Right lobe of liver (tissue), 6 donors: ENCODE results near the gene WNT7A. TPM values are rescaled to one million over a fixed set of nuclear protein-coding genes. Genes with fewer than 3 reads are reported as not detected.
A peak's percentile ranks its signal among the peaks of the same experiment; 100 is the strongest.

Experiments
- ATAC-seq, 4 donors: fragments of 200-7000 bp; cut with Tn5 transposase; one replicate each; pipeline ENCODE4 v1.9.1; 2020; ENCODE audit warnings: mild to moderate bottlenecking in 4 of 4, moderate library complexity in 4 of 4
- DNase-seq, 3 donors: peaks; one replicate each; pipeline ENCODE4 v3.0.0-alpha.2; 2020
- H3K27ac ChIP-seq, 3 donors: fragments of 200-600 bp; one replicate each; pipeline ENCODE4 v1.8.0; 2022
- H3K27me3 ChIP-seq, 2 donors: fragments of 200-600 bp; one replicate each; pipeline ENCODE4 v1.8.0; 2022
- H3K36me3 ChIP-seq, 4 donors: fragments of 200-600 bp; sonication (generic) in 1 of 4; one replicate each; pipeline versions ENCODE4 v1.5.1 to v1.8.0; 2017 to 2022; ENCODE audit warnings: control low read depth in 1 of 4
- H3K4me1 ChIP-seq, 4 donors: fragments of 200-600 bp; sonication (generic) in 1 of 4; one replicate each; pipeline versions ENCODE4 v1.5.1 to v1.8.0; 2017 to 2022; ENCODE audit warnings: control low read depth in 1 of 4
- H3K4me3 ChIP-seq, 3 donors: fragments of 200-600 bp; one replicate each; pipeline ENCODE4 v1.8.0; 2022
- H3K9me3 ChIP-seq, 4 donors: fragments of 200-600 bp; sonication (generic) in 1 of 4; one replicate each; pipeline versions ENCODE4 v1.5.1 to v1.8.0; 2017 to 2022; ENCODE audit warnings: control low read depth in 1 of 4
- POLR2A ChIP-seq: fragments of 450-650 bp; IDR thresholded peaks from one replicate; pipeline ENCODE4 v1.6.1; 2017; ENCODE audit warnings: antibody characterized with exemption, mild to moderate bottlenecking
- WGBS: methylation state at CpG from one replicate; pipeline ENCODE4 v1.1.6; 2018; ENCODE audit warnings: low coverage, low lambda C conversion rate; ENCODE audit not compliant: insufficient coverage; ENCODE audit errors: missing lambda C conversion rate; 5-methylcytosine and 5-hydroxymethylcytosine counted together
- intact Hi-C, 2 donors: fragments of 100-400 bp; cut with DNase I; formaldehyde crosslinking; loops; one replicate each; pipeline versions ENCODE4 v1.11.2 to v1.14.1; 2022
- total RNA-seq, 6 experiments: library from RNA; depleted of rRNA in 2 of 6; stranded (reverse); fragments of >200 nt in 2 of 6; fragmentation: NEBNext Ultra II Directional in 3 of 6; extraction: Animal tissue kit (Norgen Biotek cat#: 25700) in 3 of 6; gene quantifications; one replicate each; pipeline versions ENCODE4 v1.1.0 to v1.2.4, GENCODE V29; 2016 to 2023
- TF ChIP-seq, protein P1 (sequence below), 4 donors: fragments of 200-600 bp in 3 of 4; fragments of 450-650 bp in 1 of 4; IDR thresholded peaks; one replicate each; pipeline versions ENCODE4 v1.5.1 to v1.8.0; 2016 to 2022; ENCODE audit warnings: antibody characterized with exemption in 4 of 4, mild to moderate bottlenecking in 2 of 4
- donor health status: DM: no; HTN: yes; CAD: no.
- donor health status: DM: no; HTN: no; CAD: no.
- donor health status: DM: no; HTN: no; CAD: no.
- donor health status: DM: no; HTN: yes; CAD: no.
- donor health status: DM: no; HTN: yes; CAD: no.

WNT7A gene
- total RNA-seq, 6 experiments from 2014 or later: not detected

DNA sequence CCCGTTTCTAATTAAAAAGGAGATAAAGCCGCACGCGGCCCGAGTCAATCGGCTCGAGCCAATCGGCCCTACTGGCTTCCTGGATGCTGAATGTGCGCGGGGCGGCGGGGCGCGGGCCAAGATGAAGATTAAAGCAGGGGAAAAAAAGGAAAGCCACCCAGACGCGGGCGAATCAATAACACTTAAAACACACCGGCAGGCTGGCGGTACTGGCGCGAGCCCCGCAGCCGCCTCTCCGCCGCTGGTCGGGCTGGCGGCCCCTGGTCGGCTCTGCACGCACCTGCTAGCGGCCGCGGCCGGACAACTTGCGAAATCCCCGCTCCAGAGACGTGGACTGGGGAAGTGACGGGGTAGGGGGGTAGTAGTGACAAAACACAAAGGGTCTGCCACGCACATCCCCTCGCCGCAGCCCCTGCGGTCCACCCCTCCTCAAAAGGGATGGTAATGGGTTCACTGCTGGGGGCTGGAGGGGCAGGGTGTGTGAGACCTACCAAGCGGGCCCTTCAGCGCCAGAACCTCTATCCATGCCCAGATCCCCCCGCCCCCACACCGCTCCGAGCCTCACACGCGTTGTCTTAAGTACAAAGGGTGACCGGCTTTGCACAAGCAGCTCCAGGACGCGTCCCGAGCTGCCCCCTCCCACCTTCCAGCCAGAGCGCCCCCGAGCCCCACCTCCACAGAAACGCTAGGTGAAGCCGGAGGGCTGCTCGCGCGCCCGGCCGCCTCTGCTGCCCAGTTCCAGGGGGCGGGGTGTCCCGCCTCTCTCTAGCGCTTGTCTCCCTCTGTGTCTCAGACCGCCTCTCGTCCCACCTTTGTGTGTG is 1.4 kb downstream of the WNT7A start:
- Histone ChIP-seq H3K27me3 (peaks cover 16 to 32% of the 10 kb centered on the region in 2 donors), H3K36me3 (no peaks in the 10 kb centered on the region), H3K9me3 (no peaks in the 10 kb centered on the region), H3K4me1 (peaks cover 0 to 10% (median 0%) of the 10 kb centered on the region in 4 donors), H3K4me3 (no peak overlapping the region), H3K27ac (no peak overlapping the region)
- intact Hi-C loops: no loop called here
- under 1% methylated on average over 12 of the region's 66 CpGs for WGBS
- TF ChIP-seq, protein P1, sequence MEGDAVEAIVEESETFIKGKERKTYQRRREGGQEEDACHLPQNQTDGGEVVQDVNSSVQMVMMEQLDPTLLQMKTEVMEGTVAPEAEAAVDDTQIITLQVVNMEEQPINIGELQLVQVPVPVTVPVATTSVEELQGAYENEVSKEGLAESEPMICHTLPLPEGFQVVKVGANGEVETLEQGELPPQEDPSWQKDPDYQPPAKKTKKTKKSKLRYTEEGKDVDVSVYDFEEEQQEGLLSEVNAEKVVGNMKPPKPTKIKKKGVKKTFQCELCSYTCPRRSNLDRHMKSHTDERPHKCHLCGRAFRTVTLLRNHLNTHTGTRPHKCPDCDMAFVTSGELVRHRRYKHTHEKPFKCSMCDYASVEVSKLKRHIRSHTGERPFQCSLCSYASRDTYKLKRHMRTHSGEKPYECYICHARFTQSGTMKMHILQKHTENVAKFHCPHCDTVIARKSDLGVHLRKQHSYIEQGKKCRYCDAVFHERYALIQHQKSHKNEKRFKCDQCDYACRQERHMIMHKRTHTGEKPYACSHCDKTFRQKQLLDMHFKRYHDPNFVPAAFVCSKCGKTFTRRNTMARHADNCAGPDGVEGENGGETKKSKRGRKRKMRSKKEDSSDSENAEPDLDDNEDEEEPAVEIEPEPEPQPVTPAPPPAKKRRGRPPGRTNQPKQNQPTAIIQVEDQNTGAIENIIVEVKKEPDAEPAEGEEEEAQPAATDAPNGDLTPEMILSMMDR (IDR thresholded peaks at IDR 0.05): no peak
- no peak for TF ChIP-seq POLR2A
- DNase-seq (no peak), ATAC-seq (peak in 2 of 4 donors; percentile 20 to 45)

DNA sequence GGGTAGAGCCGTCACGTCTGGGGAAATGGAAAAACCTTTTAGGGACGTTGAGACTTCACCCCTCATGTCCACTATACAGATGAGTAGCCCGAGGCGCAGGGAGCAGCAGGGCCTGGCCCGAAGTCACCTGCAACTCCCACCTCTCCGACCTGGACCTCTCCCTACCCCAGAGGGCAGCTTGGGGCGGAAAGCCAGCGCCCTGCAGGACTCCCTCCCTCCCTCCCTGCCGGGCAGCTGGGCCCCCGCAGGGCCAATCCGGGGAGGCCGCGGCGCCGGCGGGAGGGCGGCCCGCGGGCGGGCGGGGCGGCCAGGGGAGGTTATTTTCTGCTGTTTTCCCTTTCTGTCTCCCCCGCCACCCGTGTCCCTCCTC is 2.0 kb downstream of the WNT7A start:
- Histone ChIP-seq H3K9me3 (no peaks in the 10 kb centered on the region), H3K27ac (no peak overlapping the region), H3K36me3 (no peaks in the 10 kb centered on the region), H3K4me1 (peaks cover 0 to 10% (median 0%) of the 10 kb centered on the region in 4 donors), H3K4me3 (no peak overlapping the region), H3K27me3 (peaks cover 16 to 32% of the 10 kb centered on the region in 2 donors)
- no peak for TF ChIP-seq POLR2A
- TF ChIP-seq, protein P1 (IDR thresholded peaks at IDR 0.05): no peak
- intact Hi-C loops: no loop called here
- no peak for DNase-seq
- no peak for ATAC-seq
- 4% methylated on average over 9 of the region's 25 CpGs for WGBS

DNA sequence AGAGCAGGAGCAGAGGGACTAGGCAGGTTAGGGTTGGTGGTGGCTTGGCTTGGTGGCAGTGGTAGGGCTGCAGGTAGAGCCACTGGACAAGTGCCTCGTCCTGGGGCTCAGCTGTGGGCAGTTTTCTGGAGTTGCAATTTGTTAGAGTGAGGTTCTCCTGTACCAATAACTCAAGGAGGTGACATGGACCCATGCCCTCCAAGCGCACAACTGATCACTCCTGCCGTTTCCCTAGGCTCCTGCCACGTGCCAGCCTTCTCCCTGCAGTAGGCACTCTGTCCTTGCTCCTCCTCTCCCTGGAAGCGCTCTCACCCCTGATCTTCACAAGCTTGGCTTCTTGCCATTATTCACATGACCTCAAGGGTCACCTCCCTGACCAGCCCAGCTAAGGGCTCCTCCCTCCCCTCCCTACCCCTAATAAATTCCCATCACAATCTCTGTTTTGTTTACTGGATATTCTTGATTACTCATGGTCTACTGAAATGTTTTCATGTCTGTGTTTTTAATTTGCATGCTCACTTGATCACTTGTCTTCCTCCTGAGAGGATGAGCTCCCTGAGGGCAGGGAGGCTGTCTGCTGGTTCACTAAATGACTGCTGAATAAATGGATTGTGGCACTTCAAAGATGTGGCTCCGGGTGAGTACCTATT is 3.3 kb downstream of the WNT7A start:
- H3K27me3 ChIP-seq: peaks cover 16 to 32% of the 10 kb centered on the region in 2 donors
- no peak overlapping the region for H3K27ac ChIP-seq
- ATAC-seq: peak in 1 of 4 donors; percentile 20
- TF ChIP-seq POLR2A: no peak
- TF ChIP-seq, protein P1 (IDR thresholded peaks at IDR 0.05): no peak
- no peaks in the 10 kb centered on the region for H3K9me3 ChIP-seq
- 52% methylated on average over 3 of the region's 6 CpGs for WGBS
- peaks cover 0 to 10% (median 0%) of the 10 kb centered on the region in 4 donors for H3K4me1 ChIP-seq
- no peaks in the 10 kb centered on the region for H3K36me3 ChIP-seq
- intact Hi-C loops: no loop called here
- no peak for DNase-seq
- H3K4me3 ChIP-seq: no peak overlapping the region

DNA sequence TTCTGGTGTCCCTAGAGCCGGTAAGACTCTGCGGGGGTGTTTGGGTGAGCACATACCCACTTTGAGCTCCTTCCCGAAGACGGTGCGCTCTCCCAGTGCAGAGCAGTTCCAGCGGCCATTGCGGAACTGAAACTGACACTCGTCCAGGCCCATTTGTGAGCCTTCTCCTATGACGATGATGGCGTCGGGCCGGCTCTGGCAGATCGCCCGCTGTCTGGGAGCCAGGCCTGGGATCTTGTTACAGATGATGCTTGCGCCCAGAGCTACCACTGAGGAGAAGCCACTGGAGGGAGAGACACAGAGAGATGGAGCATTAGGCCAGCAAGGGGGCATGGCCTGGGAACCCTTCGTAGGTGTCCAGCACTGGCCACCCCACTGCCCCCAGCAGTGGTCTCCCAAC is 5.0 kb downstream of the WNT7A start:
- peaks cover 6 to 21% of the 10 kb centered on the region in 2 donors for H3K27me3 ChIP-seq
- TF ChIP-seq POLR2A: no peak
- TF ChIP-seq, protein P1 (IDR thresholded peaks at IDR 0.05): no peak
- no peaks in the 10 kb centered on the region for H3K9me3 ChIP-seq
- DNase-seq: no peak
- WGBS: 64% methylated on average over 5 of the region's 16 CpGs
- ATAC-seq: no peak
- intact Hi-C loops: no loop called here
- peaks cover 0 to 10% (median 0%) of the 10 kb centered on the region in 4 donors for H3K4me1 ChIP-seq
- H3K36me3 ChIP-seq: no peaks in the 10 kb centered on the region
- no peak overlapping the region for H3K27ac ChIP-seq
- H3K4me3 ChIP-seq: no peak overlapping the region
